ENCODE measurements around the gene DCAF17.
"Not testable (repeated sequence)": the region's sequence is repeated elsewhere in the genome, so short reads cannot be mapped to it uniquely, and the experiment has no call there.

The DCAF17 gene

GRCh38 chr2:171404719-171405118 is 29.3 kb upstream of the DCAF17 start:
- H3K36me3 ChIP-seq (ENCODE audit: insufficient read depth, low read length) = peaks cover 2% of the 10 kb centered on the region
- H3K4me1 ChIP-seq (ENCODE audit: insufficient read depth, low read length) = peaks cover 20% of the 10 kb centered on the region
- peaks cover 2% of the 10 kb centered on the region; the same call in 1 of the 2 replicates for H3K9me3 ChIP-seq (ENCODE audit: control insufficient read depth, insufficient read depth, low read length)
- H3K9ac ChIP-seq (ENCODE audit: low read depth, low read length) = no peak overlapping the region

DNA sequence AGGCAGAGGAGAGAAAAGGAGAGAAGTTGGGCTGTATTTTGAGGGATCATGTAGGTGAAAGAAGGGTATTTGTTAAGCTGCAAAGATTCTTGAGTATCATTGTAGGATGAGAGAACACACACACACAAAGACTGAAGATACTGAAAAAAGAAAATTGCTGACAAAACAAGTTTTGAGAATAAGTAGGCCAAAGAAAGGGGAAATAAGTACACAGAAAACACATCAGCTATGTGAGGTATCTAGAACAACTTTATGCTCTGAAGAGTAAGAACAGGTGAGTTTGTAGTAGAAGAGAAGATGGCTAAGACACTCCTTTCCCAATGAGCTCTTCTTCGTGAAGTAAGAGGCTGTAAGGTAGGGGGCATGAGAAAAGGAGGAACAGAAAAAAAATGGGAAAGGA is 28.5 kb upstream of the DCAF17 start:
- peaks cover 23% of the 10 kb centered on the region for H3K4me1 ChIP-seq (ENCODE audit: insufficient read depth, low read length)
- peaks cover 2% of the 10 kb centered on the region for H3K36me3 ChIP-seq (ENCODE audit: insufficient read depth, low read length)
- H3K9me3 ChIP-seq (ENCODE audit: control insufficient read depth, insufficient read depth, low read length) = peaks cover 2% of the 10 kb centered on the region; the same call in 1 of the 2 replicates
- H3K9ac ChIP-seq (ENCODE audit: low read depth, low read length) = no peak overlapping the region

- Histone ChIP-seq H3K36me3 (ENCODE audit: insufficient read depth, low read length) (peaks cover 1% of the 10 kb centered on the region), H3K4me1 (ENCODE audit: insufficient read depth, low read length) (peaks cover 20% of the 10 kb centered on the region), H3K9ac (ENCODE audit: low read depth, low read length) (no peak overlapping the region), H3K9me3 (ENCODE audit: control insufficient read depth, insufficient read depth, low read length) (peaks cover 2% of the 10 kb centered on the region; the same call in 1 of the 2 replicates)
These were observed 28.0 kb upstream of the DCAF17 start for GRCh38 chr2:171406044-171406443.

DNA sequence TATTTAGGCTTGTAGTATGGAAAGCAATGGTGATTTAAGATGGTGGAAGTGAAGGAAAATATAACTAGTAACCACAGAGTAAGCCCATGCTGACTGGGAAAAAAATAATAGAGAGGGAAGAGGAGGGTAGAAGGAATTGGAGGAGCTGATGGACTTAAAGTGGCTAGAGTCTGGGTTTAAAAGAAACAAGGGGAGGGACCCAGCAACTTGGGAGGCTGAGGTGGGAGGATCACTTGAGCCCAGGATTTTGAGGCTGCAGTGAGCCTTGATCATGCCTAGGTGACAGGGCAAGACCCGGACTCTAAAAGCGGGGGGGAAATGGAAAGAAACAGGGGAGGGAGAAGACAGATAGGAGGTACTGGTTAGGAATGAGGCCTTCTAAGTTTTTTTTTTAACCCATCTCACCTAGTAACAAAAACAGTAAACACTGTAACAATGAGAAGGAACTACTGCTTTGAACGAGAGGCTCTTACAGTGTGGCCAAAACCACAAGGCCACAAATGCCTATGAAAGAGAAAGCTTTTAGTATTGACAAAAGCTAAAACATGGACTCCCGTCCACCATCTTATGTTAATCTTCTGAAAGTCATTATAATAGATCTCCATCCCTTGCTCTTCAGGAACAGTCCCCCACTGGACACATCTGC is 26.9 kb upstream of the DCAF17 start:
- Histone ChIP-seq H3K4me1 (ENCODE audit: insufficient read depth, low read length) (peaks cover 30% of the 10 kb centered on the region), H3K36me3 (ENCODE audit: insufficient read depth, low read length) (no peaks in the 10 kb centered on the region; the same call in 1 of the 2 replicates), H3K9ac (ENCODE audit: low read depth, low read length) (no peak overlapping the region), H3K9me3 (ENCODE audit: control insufficient read depth, insufficient read depth, low read length) (peaks cover 2% of the 10 kb centered on the region; the same call in 1 of the 2 replicates)

- no peak overlapping the region for H3K9ac ChIP-seq (ENCODE audit: low read depth, low read length)
- peaks cover 30% of the 10 kb centered on the region for H3K4me1 ChIP-seq (ENCODE audit: insufficient read depth, low read length)
These were observed 26.4 kb upstream of the DCAF17 start for GRCh38 chr2:171407676-171408044.

GRCh38 chr2:171409436-171409971 is 24.5 kb upstream of the DCAF17 start:
- Histone ChIP-seq H3K36me3 (ENCODE audit: insufficient read depth, low read length) (no peaks in the 10 kb centered on the region; the same call in 1 of the 2 replicates), H3K9ac (ENCODE audit: low read depth, low read length) (no peak overlapping the region), H3K9me3 (ENCODE audit: control insufficient read depth, insufficient read depth, low read length) (no peaks in the 10 kb centered on the region), H3K4me1 (ENCODE audit: insufficient read depth, low read length) (peaks cover 30% of the 10 kb centered on the region)

More at GRCh38 chr2:171407676-171408044, 26.4 kb upstream of the DCAF17 start:
- H3K9me3 ChIP-seq (ENCODE audit: control insufficient read depth, insufficient read depth, low read length) = no peaks in the 10 kb centered on the region
- H3K36me3 ChIP-seq (ENCODE audit: insufficient read depth, low read length) = no peaks in the 10 kb centered on the region; the same call in 1 of the 2 replicates

DNA sequence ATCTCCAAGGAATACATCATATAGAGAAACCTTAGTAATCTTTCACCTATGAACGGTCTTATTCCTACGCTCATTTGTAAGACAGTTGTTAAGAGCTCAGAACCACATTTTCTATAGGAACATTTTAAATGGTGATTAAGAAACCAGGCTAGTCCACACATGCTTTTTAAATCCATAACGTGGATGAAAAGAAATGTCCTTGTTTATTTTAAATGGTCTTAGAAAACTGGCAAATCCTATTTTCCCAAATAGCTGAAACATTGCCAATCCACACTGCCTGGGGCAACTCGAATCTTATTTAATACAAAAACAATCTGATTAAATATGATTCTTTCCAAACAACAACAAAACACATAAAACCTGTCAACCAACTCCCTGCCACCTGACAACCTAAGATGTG is 23.9 kb upstream of the DCAF17 start:
- H3K9me3 ChIP-seq (ENCODE audit: control insufficient read depth, insufficient read depth, low read length) = no peaks in the 10 kb centered on the region
- no peaks in the 10 kb centered on the region; the same call in 1 of the 2 replicates for H3K36me3 ChIP-seq (ENCODE audit: insufficient read depth, low read length)
- H3K9ac ChIP-seq (ENCODE audit: low read depth, low read length) = no peak overlapping the region
- peaks cover 30% of the 10 kb centered on the region for H3K4me1 ChIP-seq (ENCODE audit: insufficient read depth, low read length)

DNA sequence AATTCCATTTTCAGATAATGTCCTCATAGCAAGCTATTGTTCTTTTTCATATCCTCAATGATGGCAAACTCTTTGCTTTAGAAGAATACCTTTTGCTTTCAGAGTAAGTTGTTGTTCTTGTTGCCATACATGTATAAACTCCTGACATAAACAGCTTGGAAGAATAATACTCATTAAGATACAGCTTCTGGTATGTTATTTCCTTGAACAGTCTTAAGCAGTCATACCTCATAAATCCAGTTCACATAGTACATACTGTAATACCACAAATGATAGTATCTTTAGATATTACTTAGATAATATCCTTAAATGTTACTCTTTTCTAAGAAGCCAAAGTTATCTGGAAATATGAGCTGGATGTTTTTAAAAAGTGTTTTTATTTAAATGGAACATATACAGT is 23.4 kb upstream of the DCAF17 start:
- Histone ChIP-seq H3K9me3 (ENCODE audit: control insufficient read depth, insufficient read depth, low read length) (no peaks in the 10 kb centered on the region), H3K9ac (ENCODE audit: low read depth, low read length) (no peak overlapping the region), H3K36me3 (ENCODE audit: insufficient read depth, low read length) (no peaks in the 10 kb centered on the region; the same call in 1 of the 2 replicates), H3K4me1 (ENCODE audit: insufficient read depth, low read length) (peaks cover 30% of the 10 kb centered on the region)

GRCh38 chr2:171411214-171411613 is 22.8 kb upstream of the DCAF17 start:
- Histone ChIP-seq H3K9ac (ENCODE audit: low read depth, low read length) (no peak overlapping the region), H3K9me3 (ENCODE audit: control insufficient read depth, insufficient read depth, low read length) (no peaks in the 10 kb centered on the region), H3K4me1 (ENCODE audit: insufficient read depth, low read length) (peaks cover 33% of the 10 kb centered on the region), H3K36me3 (ENCODE audit: insufficient read depth, low read length) (no peaks in the 10 kb centered on the region; the same call in 1 of the 2 replicates)

DNA sequence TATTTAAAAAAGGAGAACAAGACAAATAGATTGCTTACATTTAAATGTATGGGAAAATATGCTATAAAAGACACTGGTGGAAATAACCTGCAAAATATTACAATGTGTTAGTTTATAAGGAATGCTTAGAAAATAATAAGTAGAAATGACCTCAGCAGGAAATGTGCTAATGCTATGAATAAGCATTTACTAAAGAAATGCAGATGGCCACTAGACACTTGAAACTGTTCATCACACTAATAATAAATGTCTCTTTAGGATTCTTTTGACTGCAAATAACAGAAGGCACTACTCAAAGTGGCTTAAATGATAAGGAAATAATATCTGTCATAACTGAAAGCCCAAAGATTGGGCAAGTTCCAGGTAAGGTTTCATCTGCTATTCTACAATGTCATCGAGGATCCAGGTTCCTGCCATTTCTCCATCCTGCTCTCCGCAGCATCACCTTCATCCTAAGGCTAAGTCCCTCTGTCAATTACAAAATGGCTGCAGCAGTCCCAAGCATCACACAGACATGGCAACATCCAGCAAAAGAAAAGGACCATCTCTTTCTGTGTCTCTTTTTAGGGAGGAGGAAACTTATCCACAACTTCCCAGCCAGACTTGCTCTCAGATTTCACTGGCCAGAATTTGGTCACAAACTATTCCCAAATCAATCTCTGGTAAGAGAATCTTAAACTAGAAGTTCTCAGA is 22.1 kb upstream of the DCAF17 start:
- H3K36me3 ChIP-seq (ENCODE audit: insufficient read depth, low read length) = no peaks in the 10 kb centered on the region; the same call in 1 of the 2 replicates
- H3K4me1 ChIP-seq (ENCODE audit: insufficient read depth, low read length) = peaks cover 33% of the 10 kb centered on the region
- H3K9ac ChIP-seq (ENCODE audit: low read depth, low read length) = no peak overlapping the region
- H3K9me3 ChIP-seq (ENCODE audit: control insufficient read depth, insufficient read depth, low read length) = no peaks in the 10 kb centered on the region

DNA sequence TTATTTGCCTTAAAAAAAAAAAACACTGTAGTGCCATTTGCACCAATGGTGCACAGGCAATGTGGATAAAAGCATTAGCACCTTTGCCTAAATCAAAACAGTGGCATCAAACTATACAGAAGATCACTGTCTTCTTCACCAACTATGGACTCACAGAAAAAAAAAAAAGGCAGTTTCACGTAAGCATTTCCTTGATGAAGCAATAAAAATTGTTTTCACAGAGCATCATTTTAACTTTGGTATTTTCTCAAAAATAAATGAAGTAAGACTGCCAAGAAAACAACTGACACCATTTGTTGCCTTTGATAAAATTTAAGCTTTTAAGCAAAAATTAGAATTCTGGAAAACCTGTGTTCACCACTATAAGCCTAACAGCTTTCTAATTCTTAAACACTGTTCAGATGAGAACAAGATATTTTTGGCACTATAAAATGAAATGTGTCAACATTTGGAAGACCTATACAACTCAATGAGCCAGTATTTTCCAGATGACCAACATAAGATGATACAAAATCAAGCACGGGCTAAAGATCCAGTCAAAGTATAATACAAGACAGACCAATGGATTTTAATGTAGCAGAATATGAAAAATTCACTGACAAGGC is 21.4 kb upstream of the DCAF17 start:
- Histone ChIP-seq H3K36me3 (ENCODE audit: insufficient read depth, low read length) (no peaks in the 10 kb centered on the region; the same call in 1 of the 2 replicates), H3K9me3 (ENCODE audit: control insufficient read depth, insufficient read depth, low read length) (no peaks in the 10 kb centered on the region), H3K4me1 (ENCODE audit: insufficient read depth, low read length) (peaks cover 33% of the 10 kb centered on the region), H3K9ac (ENCODE audit: low read depth, low read length) (no peak overlapping the region)

DNA sequence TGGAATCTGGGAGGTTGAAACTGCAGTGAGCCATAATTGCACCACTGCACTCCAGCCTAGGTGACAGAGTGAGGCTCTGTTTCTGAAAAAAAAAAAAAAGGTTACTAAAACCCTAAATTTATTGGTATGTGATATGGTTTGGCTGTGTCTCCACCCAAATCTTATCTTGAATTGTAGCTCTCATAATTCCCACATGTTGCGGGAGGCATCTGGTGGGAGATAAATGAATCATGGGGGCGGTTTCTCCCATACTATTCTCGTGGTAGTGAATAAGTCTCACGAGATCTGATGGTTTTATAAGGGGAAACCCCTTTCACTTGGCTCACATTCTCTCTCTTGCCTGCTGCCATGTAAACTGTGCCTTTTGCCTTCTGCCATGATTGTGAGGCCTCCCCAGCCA is 19.4 kb upstream of the DCAF17 start:
- H3K4me1 ChIP-seq (ENCODE audit: insufficient read depth, low read length) = peaks cover 25% of the 10 kb centered on the region
- not testable (repeated sequence) for H3K9ac ChIP-seq (ENCODE audit: low read depth, low read length); H3K9me3 ChIP-seq (ENCODE audit: control insufficient read depth, insufficient read depth, low read length); H3K36me3 ChIP-seq (ENCODE audit: insufficient read depth, low read length)

DNA sequence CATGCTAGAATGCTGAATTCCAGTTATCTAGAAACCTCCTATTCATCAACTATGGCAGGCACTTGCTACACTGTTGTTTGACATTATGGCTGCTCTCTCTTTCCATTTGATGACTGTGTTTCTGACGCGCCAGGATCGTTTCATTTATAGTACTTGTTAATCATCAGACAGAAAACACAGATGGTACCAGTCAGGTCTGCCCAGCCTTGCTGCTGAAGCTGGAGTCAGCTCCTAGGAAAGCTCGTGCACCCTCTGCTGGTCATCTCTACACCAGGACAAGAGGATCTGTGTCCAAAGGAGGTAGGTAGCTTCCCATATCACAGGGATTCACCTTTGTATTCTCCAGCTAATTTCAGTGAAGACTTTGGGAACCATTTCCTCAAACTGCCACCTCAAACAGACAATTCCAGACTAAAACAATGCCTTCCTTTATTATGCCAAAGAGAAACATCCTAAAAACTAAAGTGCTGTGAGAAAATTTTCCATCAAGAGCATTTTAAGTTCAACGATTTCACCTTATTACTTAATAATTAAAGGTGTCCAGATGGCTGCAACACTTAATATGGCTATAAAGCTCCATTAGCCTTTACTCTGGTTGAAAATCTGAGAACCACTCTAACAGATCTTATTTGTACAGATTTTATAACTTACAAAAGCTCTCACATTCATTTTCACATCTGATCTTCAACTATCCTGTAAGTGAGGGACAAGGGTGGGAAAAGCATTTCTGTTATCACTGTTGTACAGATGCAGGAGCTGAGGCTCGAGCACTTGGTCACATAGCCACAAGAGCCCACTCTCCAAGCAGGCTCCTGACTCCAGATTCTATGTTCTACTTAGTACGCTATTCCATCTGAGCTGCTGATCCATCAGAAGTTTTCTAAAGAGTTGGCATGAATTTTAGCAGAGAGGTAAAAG is 17.8 kb upstream of the DCAF17 start:
- H3K4me1 ChIP-seq (ENCODE audit: insufficient read depth, low read length) = peaks cover 12% of the 10 kb centered on the region
- no peaks in the 10 kb centered on the region for H3K9me3 ChIP-seq (ENCODE audit: control insufficient read depth, insufficient read depth, low read length)
- H3K36me3 ChIP-seq (ENCODE audit: insufficient read depth, low read length) = no peaks in the 10 kb centered on the region
- no peak overlapping the region for H3K9ac ChIP-seq (ENCODE audit: low read depth, low read length)

- H3K36me3 ChIP-seq (ENCODE audit: insufficient read depth, low read length) = peaks cover 2% of the 10 kb centered on the region; the same call in 1 of the 2 replicates
- peaks cover 4% of the 10 kb centered on the region; the same call in 1 of the 2 replicates for H3K4me1 ChIP-seq (ENCODE audit: insufficient read depth, low read length)
- no peak overlapping the region for H3K9ac ChIP-seq (ENCODE audit: low read depth, low read length)
- H3K9me3 ChIP-seq (ENCODE audit: control insufficient read depth, insufficient read depth, low read length) = peaks cover 13% of the 10 kb centered on the region
These were observed 14.7 kb upstream of the DCAF17 start for GRCh38 chr2:171419333-171419732.

Measured in ES-I3 (cell line).